Measurements from ENCODE around the gene UBE2F.

DNA sequence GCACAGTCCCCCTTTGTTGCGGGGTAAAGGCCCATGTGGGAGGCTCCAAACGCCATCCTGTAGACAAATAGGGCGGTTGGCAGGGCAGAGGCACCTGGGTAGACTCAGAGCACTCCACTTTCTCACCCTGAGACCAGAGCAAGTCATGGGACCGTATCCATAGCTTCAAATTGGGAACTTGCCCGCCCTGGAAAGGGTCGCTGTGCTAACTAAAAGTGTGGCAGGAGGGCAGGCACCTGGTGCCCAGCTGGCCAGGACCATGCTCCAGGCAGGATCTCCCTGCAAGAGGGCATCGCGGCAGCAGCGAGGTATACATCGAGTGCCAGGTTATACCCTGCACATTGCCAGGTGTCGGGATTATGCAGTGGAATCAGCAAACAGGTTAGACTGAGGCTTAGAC, 73.2 kb downstream of the UBE2F start:
- TF ChIP-seq CTCF (IDR thresholded peaks at IDR 0.05) (no peak), POLR2A (IDR thresholded peaks at IDR 0.05) (no peak), POLR2AphosphoS5 (IDR thresholded peaks at IDR 0.05) (no peak)
